SK-N-SH (cell line): ENCODE results near the gene DOCK10. TPM values are rescaled to one million over a fixed set of nuclear protein-coding genes. Genes with fewer than 3 reads are reported as not detected.

Source experiments
- CTCF ChIA-PET: fragments of 300-600, 350-600 bp; formaldehyde crosslinking; extraction: SDS; loops from one replicate; lab custom pipeline; 2021; lab: Yijun Ruan, JAX
- POLR2A ChIA-PET: fragments of 350-600 bp; sonication (Branson Sonifier 250); formaldehyde crosslinking; extraction: SDS; loops from one replicate; lab custom pipeline; 2020; ENCODE audit warnings: antibody characterized with exemption, inconsistent platforms; lab: Yijun Ruan, JAX
- DNase-seq: peaks from one replicate; pipeline ENCODE4 v3.0.0; 2012
- H2AFZ ChIP-seq: fragments of 200-600 bp; sonication (generic); 2 replicates; pipeline ENCODE4 v1.8.1; 2016; ENCODE audit warnings: antibody characterized with exemption, mild to moderate bottlenecking, low read depth
- H3F3A ChIP-seq: fragments of 200-600 bp; sonication (generic); replicated peaks from 2 replicates; pipeline ENCODE3; 2016; ENCODE audit warnings: antibody characterized with exemption, mild to moderate bottlenecking; ENCODE audit not compliant: insufficient read depth
- H3K27ac ChIP-seq, 2 experiments: fragments of 200-500 bp in 1 of 2; fragments of 200-600 bp in 1 of 2; sonication (Bioruptor generic) in 1 of 2; sonication (generic), shearing (Covaris generic) in 1 of 2; 2 replicates each; pipeline versions ENCODE4 v1.5.1 to v1.6.1; 2014 to 2016; ENCODE audit warnings: low read depth in 2 of 2, inconsistent platforms in 1 of 2, low read length in 1 of 2, mild to moderate bottlenecking in 1 of 2, mixed read lengths in 1 of 2
- H3K27me3 ChIP-seq: fragments of 200-600 bp; sonication (generic), shearing (Covaris generic); 2 replicates; pipeline ENCODE4 v1.6.1; 2016; ENCODE audit warnings: mixed run types; ENCODE audit not compliant: insufficient read depth
- H3K36me3 ChIP-seq, 2 experiments: fragments of 200-500 bp in 1 of 2; fragments of 200-600 bp in 1 of 2; sonication (Bioruptor generic) in 1 of 2; sonication (generic) in 1 of 2; replicated peaks in 1 of 2; 2 replicates each; pipeline versions ENCODE3 to v1.5.1; 2014 to 2016; ENCODE audit warnings: low read length in 1 of 2, mild to moderate bottlenecking in 1 of 2; ENCODE audit not compliant: insufficient read depth in 2 of 2, control insufficient read depth in 1 of 2
- H3K4me1 ChIP-seq, 2 experiments: fragments of 200-500 bp in 1 of 2; fragments of 200-600 bp in 1 of 2; sonication (Bioruptor generic) in 1 of 2; sonication (generic), shearing (Covaris generic) in 1 of 2; 2 replicates each; pipeline versions ENCODE4 v1.5.1 to v1.6.1; 2014 to 2016; ENCODE audit warnings: low read depth in 1 of 2, low read length in 1 of 2, mixed run types in 1 of 2; ENCODE audit not compliant: insufficient read depth in 2 of 2, control insufficient read depth in 1 of 2
- H3K4me2 ChIP-seq: fragments of 200-600 bp; sonication (generic), shearing (Covaris generic); 2 replicates; pipeline ENCODE4 v1.6.1; 2017; ENCODE audit warnings: mixed run types
- H3K4me3 ChIP-seq, 2 experiments: fragments of 200-500 bp in 1 of 2; fragments of 200-600 bp in 1 of 2; sonication (Bioruptor generic) in 1 of 2; sonication (generic), shearing (Covaris generic) in 1 of 2; 2 replicates each; pipeline versions ENCODE4 v1.5.1 to v1.8.1; 2014 to 2016; ENCODE audit warnings: low read depth in 2 of 2, inconsistent platforms in 1 of 2, low read length in 1 of 2, mild to moderate bottlenecking in 1 of 2, mixed read lengths in 1 of 2, moderate library complexity in 1 of 2
- H3K79me2 ChIP-seq: fragments of 200-600 bp; sonication (generic); 2 replicates; pipeline ENCODE4 v1.8.1; 2017; ENCODE audit warnings: mild to moderate bottlenecking; ENCODE audit not compliant: insufficient read depth
- H3K9ac ChIP-seq: fragments of 200-600 bp; sonication (generic); 2 replicates; pipeline ENCODE4 v1.6.1; 2017; ENCODE audit warnings: mixed run types
- H3K9me2 ChIP-seq: fragments of 200-600 bp; sonication (generic); 2 replicates; pipeline ENCODE4 v1.6.1; 2017; ENCODE audit warnings: mixed run types
- H3K9me3 ChIP-seq: fragments of 200-600 bp; sonication (generic); 2 replicates; pipeline ENCODE4 v1.6.1; 2017; ENCODE audit warnings: mixed run types, mild to moderate bottlenecking, moderate library complexity
- H4K20me1 ChIP-seq: fragments of 200-600 bp; sonication (generic); 2 replicates; pipeline ENCODE4 v1.6.1; 2017; ENCODE audit warnings: mild to moderate bottlenecking, mixed run types; ENCODE audit not compliant: insufficient read depth
- CHD2 ChIP-seq: fragments of 150-350 bp; IDR thresholded peaks from 2 replicates; pipeline ENCODE4 v1.6.1; 2018; ENCODE audit warnings: low read length; ENCODE audit not compliant: partially characterized antibody
- EP300 ChIP-seq, 2 experiments: IDR thresholded peaks; 2 replicates each; pipeline versions ENCODE4 v1.4.0 to v1.6.1; 2012; ENCODE audit warnings: borderline replicate concordance in 1 of 2, low read depth in 1 of 2, low read length in 1 of 2
- FOXM1 ChIP-seq: IDR thresholded peaks from 2 replicates; pipeline ENCODE4 v1.4.0; 2012; ENCODE audit warnings: low read depth, mild to moderate bottlenecking
- GABPA ChIP-seq: IDR thresholded peaks from 2 replicates; pipeline ENCODE4 v1.4.0; 2012; ENCODE audit warnings: low read depth, mild to moderate bottlenecking
- IRF3 ChIP-seq: fragments of 150-350 bp; IDR thresholded peaks from 2 replicates; pipeline ENCODE4 v1.6.1; 2016; ENCODE audit warnings: mild to moderate bottlenecking, low read depth, low read length
- JUND ChIP-seq: IDR thresholded peaks from 2 replicates; pipeline ENCODE4 v1.4.0; 2012
- MAX ChIP-seq: IDR thresholded peaks from 2 replicates; pipeline ENCODE4 v1.4.0; 2012; ENCODE audit warnings: low read depth
- NRF1 ChIP-seq: IDR thresholded peaks from 2 replicates; pipeline ENCODE4 v1.6.1; 2012; ENCODE audit warnings: low read depth, mild to moderate bottlenecking, low read length
- PBX3 ChIP-seq: IDR thresholded peaks from 2 replicates; pipeline ENCODE4; 2012
- RCOR1 ChIP-seq: fragments of 150-350 bp; IDR thresholded peaks from 2 replicates; pipeline ENCODE4 v1.6.1; 2017; ENCODE audit warnings: antibody characterized with exemption, low read length
- REST ChIP-seq: IDR thresholded peaks from 2 replicates; pipeline ENCODE4 v1.6.1; 2012; ENCODE audit warnings: mild to moderate bottlenecking, low read depth, low read length, moderate library complexity
- RFX5 ChIP-seq: IDR thresholded peaks from 2 replicates; pipeline ENCODE4 v1.6.1; 2012; ENCODE audit warnings: mild to moderate bottlenecking, improper control_type of control experiment, low read length
- RXRA ChIP-seq: IDR thresholded peaks from 2 replicates; pipeline ENCODE4 v1.4.0; 2012; ENCODE audit warnings: low read depth, mild to moderate bottlenecking, borderline replicate concordance
- SIN3A ChIP-seq: IDR thresholded peaks from 2 replicates; pipeline ENCODE4 v1.6.1; 2012; ENCODE audit warnings: low read depth, mild to moderate bottlenecking, low read length, moderate library complexity, borderline replicate concordance
- USF1 ChIP-seq: IDR thresholded peaks from 2 replicates; pipeline ENCODE4 v1.4.0; 2012; ENCODE audit warnings: low read depth, borderline replicate concordance
- USF2 ChIP-seq: fragments of 150-350 bp; IDR thresholded peaks from 2 replicates; pipeline ENCODE4 v1.6.1; 2017; ENCODE audit warnings: antibody characterized with exemption, low read length, low read depth, borderline replicate concordance
- YY1 ChIP-seq: IDR thresholded peaks from 2 replicates; pipeline ENCODE4 v1.4.0; 2012; ENCODE audit warnings: low read depth, mild to moderate bottlenecking
- WGBS: methylation state at CpG from one replicate; pipeline ENCODE4 v1.1.6; 2017; ENCODE audit warnings: low lambda C conversion rate; 5-methylcytosine and 5-hydroxymethylcytosine counted together
- polyA plus RNA-seq, 3 experiments: library from polyadenylated mRNA; depleted of rRNA; stranded (reverse); fragments of >200 nt; gene quantifications; 2 replicates each; pipeline ENCODE4 v1.2.3, GENCODE V29; 2012

The DOCK10 gene
- polyA plus RNA-seq, 1 of the 3 experiments (the other 2 are of a cell fraction), result 24.1 TPM

- Histone ChIP-seq H3K79me2 (no peaks in the 10 kb centered on the region), H3K4me1 (no peaks in the 10 kb centered on the region), H3F3A (peaks cover 9% of the 10 kb centered on the region), H3K4me2 (no peak overlapping the region), H3K36me3 (peaks cover 67 to 83% of the 10 kb centered on the region in 2 experiments), H3K27ac (0 out of 4 replicates have a peak overlapping the region, but pooled peaks of 1 of the 2 experiments have one; percentile 10), H2AFZ (no peak overlapping the region)
- ChIA-PET POLR2A (no interaction called here), CTCF (interaction anchor here (0.8 to 3.2 kb wide), 2 partner anchors 25 to 199 kb away, joined by 3 to 9 read pairs; no protein-coding TSS in a partner anchor)
- TF ChIP-seq JUND (no peak), SIN3A (no peak), EP300 (IDR thresholded peaks at IDR 0.05; ENCODE audit: borderline replicate concordance in 1 of 2, low read depth in 1 of 2, low read length in 1 of 2) (no peak), RCOR1 (no peak), YY1 (no peak), NRF1 (no peak), FOXM1 (no peak), RXRA (no peak)
- TF ChIP-seq, all 33 proteins: peak for 0
- no peak for DNase-seq
- Histone ChIP-seq H3K4me3 (no peak overlapping the region), H3K27me3 (no peaks in the 10 kb centered on the region), H3K9me3 (no peaks in the 10 kb centered on the region), H3K9ac (no peak overlapping the region), H4K20me1 (no peaks in the 10 kb centered on the region), H3K9me2 (no peaks in the 10 kb centered on the region)
- WGBS, result 50% methylated on average over 1 of the region's 1 CpG
Measured at GRCh38 chr2:224802407-224802806, 239.9 kb downstream of the DOCK10 start.

GRCh38 chr2:224801360-224801759, 240.9 kb downstream of the DOCK10 start:
- no peak overlapping the region for H3K4me3 ChIP-seq
- H3K36me3 ChIP-seq, result peaks cover 69 to 85% of the 10 kb centered on the region in 2 experiments

More at GRCh38 chr2:224801360-224801759, 240.9 kb downstream of the DOCK10 start:
- no peak overlapping the region for H3K27ac ChIP-seq
- H3K4me2 ChIP-seq, result no peak overlapping the region
- H3F3A ChIP-seq, result peaks cover 9% of the 10 kb centered on the region
- 91% methylated on average over 1 of the region's 1 CpG for WGBS
- no peak for TF ChIP-seq REST
- no peak for TF ChIP-seq MAX
- TF ChIP-seq NRF1, result no peak
- TF ChIP-seq GABPA, result no peak
- no peak for TF ChIP-seq PBX3
- no peak for TF ChIP-seq RXRA
- TF ChIP-seq RCOR1, result no peak
- TF ChIP-seq JUND, result no peak
- TF ChIP-seq USF1, result no peak
- no peak for TF ChIP-seq RFX5
- no peak for TF ChIP-seq USF2
- no peak for TF ChIP-seq SIN3A
- TF ChIP-seq YY1, result no peak
- TF ChIP-seq CHD2, result no peak
- TF ChIP-seq IRF3, result no peak
- no peaks in the 10 kb centered on the region for H3K9me3 ChIP-seq
- no peaks in the 10 kb centered on the region for H4K20me1 ChIP-seq
- no peaks in the 10 kb centered on the region for H3K9me2 ChIP-seq
- CTCF ChIA-PET, result interaction anchor here (3.2 kb wide), 1 partner anchor 200 kb away, joined by 9 read pairs; no protein-coding TSS in a partner anchor
- no peaks in the 10 kb centered on the region for H3K79me2 ChIP-seq
- no peak overlapping the region for H3K9ac ChIP-seq
- POLR2A ChIA-PET, result no interaction called here
- no peaks in the 10 kb centered on the region for H3K27me3 ChIP-seq
- no peak overlapping the region for H2AFZ ChIP-seq
- H3K4me1 ChIP-seq, result no peaks in the 10 kb centered on the region
- no peak for DNase-seq
